GM18507 (cell line): Measurements from ENCODE around the gene ITGA11.

Source experiments
- DNase-seq: peaks from one replicate; pipeline ENCODE4 v3.0.0; 2011; ENCODE audit warnings: low read depth; ENCODE audit not compliant: insufficient read length; ENCODE audit errors: extremely low spot score
- FAIRE-seq: peaks from 2 replicates; lab custom pipeline; 2011; peaks lifted over from hg19 to GRCh38; lab: Jason Lieb, UNC

ITGA11 gene

DNA sequence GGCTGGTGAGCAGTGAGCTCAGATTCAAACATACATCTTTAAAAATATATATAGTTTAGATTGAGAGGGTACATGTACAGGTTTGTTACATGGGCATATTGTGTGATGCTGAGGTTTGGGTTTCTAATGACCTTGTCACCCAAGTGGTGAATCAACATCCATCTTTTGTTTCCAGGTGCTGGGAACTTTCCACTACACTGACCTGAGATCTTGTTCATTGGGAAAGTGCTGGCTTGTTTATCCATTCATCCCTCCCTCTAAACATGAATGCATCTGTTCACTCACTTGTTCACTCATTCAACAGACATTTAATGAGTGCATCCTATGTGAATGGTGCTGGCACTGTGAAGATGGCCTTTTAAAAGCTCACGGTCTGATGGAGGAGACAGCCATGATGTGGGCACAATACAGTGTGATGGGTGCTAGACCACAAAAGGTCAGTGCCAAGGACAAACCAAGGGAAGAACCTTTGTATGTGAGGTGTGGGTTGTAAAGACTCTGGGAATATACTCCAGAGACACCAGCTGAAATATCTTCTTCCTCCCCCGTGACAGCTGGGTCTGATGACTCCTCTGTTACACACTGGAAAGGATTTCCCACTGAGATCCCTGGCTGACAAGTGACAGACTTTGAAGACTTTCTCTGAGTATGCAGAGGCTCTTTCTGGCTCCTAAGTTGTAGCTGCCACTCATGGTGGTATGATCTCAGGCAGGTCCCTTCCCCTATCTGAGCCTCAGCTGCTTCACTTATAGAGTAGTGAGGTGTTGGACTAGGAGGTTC is 16.2 kb upstream of the ITGA11 start:
- no peak for FAIRE-seq

GRCh38 chr15:68447209-68447608 is 15.2 kb upstream of the ITGA11 start:
- FAIRE-seq, result no peak

More for the DNA sequence above, 16.2 kb upstream of the ITGA11 start:
- no peak for DNase-seq

DNA sequence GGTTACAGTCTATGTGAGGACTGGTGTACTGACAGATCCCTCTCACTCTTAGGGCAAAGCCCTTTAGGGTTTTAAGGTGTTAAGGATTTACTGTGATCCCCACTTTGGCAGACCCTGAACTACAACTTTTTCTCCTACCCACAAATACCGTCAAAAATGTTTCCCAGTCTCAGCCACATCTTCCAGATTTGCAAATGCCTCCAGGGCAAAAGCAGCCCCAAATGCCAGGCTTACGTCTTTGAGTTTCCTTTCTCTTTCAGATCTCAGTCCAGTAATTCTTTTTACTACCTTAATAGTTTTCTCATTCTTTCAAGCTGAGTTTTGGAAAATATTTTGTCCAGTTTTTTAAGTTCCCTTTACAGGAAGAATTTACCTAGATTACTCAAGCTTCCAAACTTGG is 13.4 kb upstream of the ITGA11 start:
- FAIRE-seq, result no peak

More at GRCh38 chr15:68447209-68447608, 15.2 kb upstream of the ITGA11 start:
- no peak for DNase-seq

GRCh38 chr15:68444336-68444735 is 12.4 kb upstream of the ITGA11 start:
- DNase-seq (no peak), FAIRE-seq (no peak)

More for the DNA sequence above, 13.4 kb upstream of the ITGA11 start:
- DNase-seq, result no peak

GRCh38 chr15:68442903-68443302 is 10.9 kb upstream of the ITGA11 start:
- DNase-seq (no peak), FAIRE-seq (no peak)

- FAIRE-seq (no peak), DNase-seq (no peak)
Observed at GRCh38 chr15:68442041-68442440, 10.1 kb upstream of the ITGA11 start.

- FAIRE-seq (no peak), DNase-seq (no peak)
Observed at GRCh38 chr15:68441045-68441743, 9.2 kb upstream of the ITGA11 start.

- no peak for FAIRE-seq
- no peak for DNase-seq
Observed at GRCh38 chr15:68440136-68440535, 8.2 kb upstream of the ITGA11 start.

- FAIRE-seq, result no peak
Observed at GRCh38 chr15:68439506-68439905, 7.5 kb upstream of the ITGA11 start.

DNA sequence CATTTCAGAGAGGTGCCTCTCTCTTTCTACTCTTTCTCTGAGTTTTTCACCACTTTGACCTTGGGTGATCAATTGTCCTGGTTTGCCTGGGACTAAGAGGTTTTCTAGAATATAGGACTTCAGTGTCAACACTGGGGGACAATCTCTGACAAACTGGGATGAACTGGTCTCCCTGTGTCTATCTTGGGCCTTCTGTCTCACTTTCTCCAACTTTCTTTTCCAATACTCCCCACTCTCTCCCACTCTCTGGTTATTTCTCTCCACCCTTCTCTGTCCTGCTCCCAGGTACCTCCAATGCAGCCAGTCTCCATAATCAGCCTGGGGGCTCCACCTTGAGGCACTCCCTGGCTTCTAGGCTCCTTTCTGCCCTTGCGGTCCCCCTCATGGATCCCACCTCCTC is 4.7 kb upstream of the ITGA11 start:
- no peak for FAIRE-seq
- no peak for DNase-seq

More at GRCh38 chr15:68439506-68439905, 7.5 kb upstream of the ITGA11 start:
- no peak for DNase-seq

DNA sequence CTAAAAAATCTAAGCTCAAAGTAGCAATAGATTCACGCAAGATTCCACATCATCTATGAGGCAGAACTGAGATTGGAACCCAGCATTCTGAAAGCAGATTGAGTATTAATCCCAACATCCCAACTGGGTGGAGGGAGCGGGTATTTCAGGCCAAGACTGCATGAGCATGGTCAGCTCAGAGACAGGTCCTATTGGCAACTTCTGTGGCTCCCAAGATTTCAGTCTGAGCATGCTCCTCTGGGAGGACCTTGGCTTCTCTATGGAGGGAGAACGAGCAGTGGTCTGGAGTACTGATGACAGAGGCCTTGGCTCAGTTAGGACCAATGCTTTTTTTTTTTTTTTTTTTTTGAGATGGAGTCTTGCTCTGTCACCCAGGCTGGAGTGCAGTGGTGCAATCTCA is 4.0 kb upstream of the ITGA11 start:
- no peak for FAIRE-seq

GRCh38 chr15:68434021-68434420 is 2.1 kb upstream of the ITGA11 start:
- DNase-seq (no peak), FAIRE-seq (no peak)

More for the DNA sequence above, 4.0 kb upstream of the ITGA11 start:
- no peak for DNase-seq

GRCh38 chr15:68433551-68433950 is 1.6 kb upstream of the ITGA11 start:
- FAIRE-seq, result no peak
- no peak for DNase-seq

DNA sequence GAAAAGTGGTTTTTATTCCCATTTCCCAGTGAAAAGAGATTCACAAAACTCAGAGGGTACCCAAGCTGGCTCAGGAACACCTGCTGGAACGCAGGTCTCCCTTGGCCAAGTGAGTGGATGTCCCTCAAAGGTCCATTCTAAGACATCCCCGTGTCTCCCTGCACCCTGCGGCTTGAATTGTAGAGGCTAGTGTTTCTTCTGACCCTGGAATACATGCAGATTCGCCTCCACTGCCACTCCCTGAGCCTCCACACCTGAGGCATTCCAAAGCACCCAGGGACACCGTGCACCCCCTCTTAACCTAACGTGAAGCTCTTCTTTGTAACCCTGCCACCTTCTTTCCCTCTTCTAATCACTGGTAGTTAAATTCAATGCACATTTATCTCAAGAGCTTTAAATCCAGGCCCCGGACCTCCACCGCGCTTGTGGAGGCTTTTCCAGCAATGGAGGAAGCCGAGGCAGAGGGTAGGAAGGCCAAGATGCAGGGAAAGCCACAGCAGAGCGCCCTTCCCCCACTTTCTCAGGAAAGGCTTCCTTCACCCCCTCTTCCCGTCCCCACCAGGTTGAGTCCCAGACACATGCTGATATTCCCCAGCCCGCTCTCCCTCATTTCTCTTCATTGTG is 590 bp upstream of the ITGA11 start:
- FAIRE-seq, result no peak
- DNase-seq, result no peak

DNA sequence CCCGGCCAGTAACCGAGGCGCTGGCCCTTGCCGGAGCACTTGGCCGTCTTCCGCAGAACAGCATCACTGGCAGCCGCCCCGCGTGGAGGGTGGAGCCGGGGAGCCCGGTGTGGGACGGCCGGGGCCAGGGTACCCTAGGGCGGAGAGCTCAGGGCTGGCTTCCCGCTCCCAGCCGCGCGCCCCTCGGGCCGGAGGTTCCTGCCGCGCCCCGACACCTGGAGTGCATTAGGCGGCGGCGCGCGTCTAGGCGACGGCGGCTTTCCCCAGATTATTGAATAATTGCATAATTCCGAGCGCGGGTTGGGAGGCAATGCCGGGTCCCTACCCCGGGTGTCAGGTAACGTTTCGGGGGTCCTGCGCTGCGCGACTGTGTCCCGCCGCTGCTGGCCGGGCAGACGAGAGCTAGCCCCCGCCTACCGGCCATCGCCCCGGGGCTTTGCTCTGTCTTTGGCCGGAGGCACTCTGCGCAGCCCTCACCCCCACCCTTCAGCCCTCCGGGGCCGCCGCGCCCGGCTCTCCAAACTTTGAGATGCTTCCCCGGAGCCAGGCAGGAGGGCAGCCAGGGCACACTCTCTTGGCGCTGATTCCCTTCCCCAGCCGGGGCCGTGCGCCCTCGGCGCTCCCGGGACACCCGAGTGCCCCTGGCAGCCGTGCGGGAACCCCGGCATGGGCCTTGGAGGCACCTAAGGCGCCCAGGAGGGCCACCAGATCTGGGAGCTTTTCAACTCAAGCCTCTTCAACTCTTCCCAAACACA is 749 bp downstream of the ITGA11 start:
- DNase-seq (no peak), FAIRE-seq (no peak)

- DNase-seq, result no peak
- no peak for FAIRE-seq
Observed at GRCh38 chr15:68430471-68431036, 1.4 kb downstream of the ITGA11 start.

DNA sequence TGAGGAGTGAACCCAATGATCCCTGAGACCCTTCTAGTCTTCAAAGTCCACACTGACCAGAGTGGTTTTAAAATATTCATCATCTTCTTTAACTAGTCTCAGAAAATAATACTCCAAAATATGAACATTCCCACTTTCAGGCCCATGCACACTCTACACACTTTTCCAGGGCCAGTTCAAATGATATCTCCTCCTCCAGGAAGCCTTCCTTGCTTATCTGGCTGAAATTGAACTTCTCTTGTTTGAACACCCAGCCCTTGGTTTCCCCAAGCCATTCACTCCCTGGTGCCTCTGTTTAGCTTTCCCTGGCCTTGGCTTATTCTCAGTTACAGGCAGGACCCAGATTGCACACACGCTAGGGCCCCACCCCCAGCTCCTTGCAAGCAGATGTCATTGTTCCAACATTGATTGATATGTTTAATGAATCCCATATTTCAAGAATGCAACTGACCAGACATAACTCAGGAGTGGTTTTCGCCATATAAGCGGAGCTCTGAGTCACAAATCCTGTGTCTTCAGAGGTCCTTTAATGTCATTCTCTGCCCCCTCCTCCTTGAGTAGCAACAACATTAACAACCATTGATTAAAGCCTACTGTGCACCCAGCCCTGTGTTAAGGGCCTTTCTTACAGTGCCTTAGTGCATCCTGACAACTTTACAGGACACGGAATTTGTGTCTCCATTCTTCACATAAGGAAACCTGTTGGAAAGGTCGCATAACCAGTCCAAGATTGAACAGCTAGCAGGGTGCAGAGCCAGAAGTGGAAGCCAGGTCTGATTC is 2.1 kb downstream of the ITGA11 start:
- DNase-seq (no peak), FAIRE-seq (no peak)

DNA sequence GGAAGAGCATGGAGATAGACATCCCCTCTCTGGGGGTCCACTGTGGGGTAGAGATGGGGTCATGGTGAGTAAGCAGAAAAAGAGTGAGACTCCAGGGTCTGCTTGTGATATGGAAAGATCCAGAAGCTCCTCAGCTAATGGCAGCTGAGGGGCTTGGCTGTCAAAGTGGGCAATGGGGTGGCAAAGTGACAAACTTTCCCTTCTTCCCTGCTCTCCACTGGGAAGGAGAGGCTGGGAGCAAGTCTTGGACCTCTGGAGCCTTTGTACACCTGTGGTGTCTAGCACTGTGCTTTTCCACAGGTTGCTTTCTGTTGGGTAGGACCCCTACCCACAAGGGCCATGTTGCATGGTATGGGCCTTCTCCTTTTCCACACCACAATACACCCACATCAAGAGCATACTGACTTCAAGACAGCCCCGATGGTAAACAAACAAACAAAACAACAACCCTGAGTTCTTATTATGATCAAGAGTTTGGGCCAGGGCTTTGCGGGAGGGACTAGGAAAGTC is 3.5 kb downstream of the ITGA11 start:
- DNase-seq (no peak), FAIRE-seq (no peak)

DNA sequence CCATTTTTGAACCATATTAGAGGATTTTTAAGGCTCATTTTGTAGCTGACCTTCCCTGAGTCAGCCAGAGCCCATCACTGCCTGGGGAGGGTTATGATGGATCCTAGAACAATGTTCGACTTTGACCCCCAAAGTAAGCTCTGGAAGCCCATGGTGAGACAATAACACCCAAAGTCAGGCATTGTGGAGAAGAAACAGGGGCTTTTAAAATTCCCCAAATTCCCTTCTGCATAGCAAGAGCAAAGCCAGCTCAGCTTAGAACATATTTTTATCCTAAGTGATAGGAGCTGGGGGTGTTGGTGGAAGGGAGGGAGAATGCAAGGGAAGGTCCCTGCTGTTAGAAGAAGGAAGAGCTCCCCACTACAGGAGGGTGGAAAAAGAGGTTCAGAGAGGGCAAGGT is 4.0 kb downstream of the ITGA11 start:
- FAIRE-seq, result no peak
- no peak for DNase-seq
